Astrocyte (in vitro differentiated cells and primary cell): ENCODE measurements around the gene KLHL14.

Experiments
- CTCF ChIP-seq: IDR thresholded peaks from 2 replicates; pipeline ENCODE4 v1.5.1; 2011; ENCODE audit warnings: low read depth, mild to moderate bottlenecking, inconsistent platforms, low read length, moderate library complexity; ENCODE audit not compliant: insufficient read depth
- EZH2 ChIP-seq: IDR thresholded peaks from 2 replicates; pipeline ENCODE4 v1.6.1; 2012; ENCODE audit warnings: mild to moderate bottlenecking, low read length, inconsistent platforms; ENCODE audit not compliant: insufficient read depth

- TF ChIP-seq CTCF (no peak), EZH2 (no peak)
Observed at GRCh38 chr18:32722279-32722678, 50.5 kb downstream of the KLHL14 start.
